ENCODE measurements around the gene CHST14.
A peak's percentile ranks its signal among the peaks of the same experiment; 100 is the strongest.
"Not testable (repeated sequence)": the region's sequence is repeated elsewhere in the genome, so short reads cannot be mapped to it uniquely, and the experiment has no call there.

The CHST14 gene

DNA sequence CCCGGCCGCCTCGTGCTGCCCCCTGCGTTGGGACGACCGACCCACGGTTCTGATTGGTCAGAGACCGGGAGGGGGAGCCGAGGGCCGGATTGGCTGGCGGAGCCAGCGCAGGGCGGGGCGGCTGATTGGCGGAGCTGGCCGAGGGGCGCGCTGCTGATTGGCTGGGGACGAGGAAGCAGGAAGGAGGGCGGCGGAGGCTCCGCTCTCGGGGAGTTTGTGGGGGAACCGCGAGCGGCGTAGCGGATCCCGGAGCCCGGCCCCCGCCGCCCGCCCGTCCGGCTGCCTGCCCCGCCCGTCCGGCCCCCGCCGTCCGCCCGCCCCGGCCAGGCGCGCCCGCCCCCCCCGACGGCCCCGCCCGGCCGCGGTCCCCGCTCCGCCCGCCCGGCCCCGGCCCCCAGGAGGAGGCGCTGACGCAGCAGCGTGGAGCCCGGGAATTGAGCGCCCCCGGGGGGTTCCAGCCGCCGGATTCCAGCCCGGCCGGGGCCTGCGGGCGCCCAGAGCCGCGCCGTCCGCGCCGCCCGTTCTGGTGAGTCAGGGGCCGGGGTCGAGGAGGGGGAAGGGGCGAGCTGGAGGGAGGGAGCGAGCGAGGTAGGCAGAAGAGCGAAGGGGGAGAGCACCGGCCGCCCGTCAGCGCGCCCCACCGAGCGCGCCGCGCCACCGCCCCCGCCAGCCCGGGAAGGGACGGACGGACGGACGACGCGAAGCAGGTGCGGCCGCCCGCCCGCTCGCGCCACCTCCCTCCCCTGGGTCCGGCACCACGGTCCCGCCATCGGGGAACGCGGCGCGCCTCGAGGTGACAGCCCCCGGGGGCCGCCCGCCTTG is 29.8 kb upstream of the CHST14 start, which contains the start of gene BAHD1:
BAHD1 (plus strand) TSS at position 211 of the 822 bp plus-strand sequence. CDS start 17,512 bp downstream, outside the sequence.
- peak; percentile 90 to 93 for DNase-seq (ENCODE audit: low read depth in 1 of 2, low spot score in 1 of 2)

DNA sequence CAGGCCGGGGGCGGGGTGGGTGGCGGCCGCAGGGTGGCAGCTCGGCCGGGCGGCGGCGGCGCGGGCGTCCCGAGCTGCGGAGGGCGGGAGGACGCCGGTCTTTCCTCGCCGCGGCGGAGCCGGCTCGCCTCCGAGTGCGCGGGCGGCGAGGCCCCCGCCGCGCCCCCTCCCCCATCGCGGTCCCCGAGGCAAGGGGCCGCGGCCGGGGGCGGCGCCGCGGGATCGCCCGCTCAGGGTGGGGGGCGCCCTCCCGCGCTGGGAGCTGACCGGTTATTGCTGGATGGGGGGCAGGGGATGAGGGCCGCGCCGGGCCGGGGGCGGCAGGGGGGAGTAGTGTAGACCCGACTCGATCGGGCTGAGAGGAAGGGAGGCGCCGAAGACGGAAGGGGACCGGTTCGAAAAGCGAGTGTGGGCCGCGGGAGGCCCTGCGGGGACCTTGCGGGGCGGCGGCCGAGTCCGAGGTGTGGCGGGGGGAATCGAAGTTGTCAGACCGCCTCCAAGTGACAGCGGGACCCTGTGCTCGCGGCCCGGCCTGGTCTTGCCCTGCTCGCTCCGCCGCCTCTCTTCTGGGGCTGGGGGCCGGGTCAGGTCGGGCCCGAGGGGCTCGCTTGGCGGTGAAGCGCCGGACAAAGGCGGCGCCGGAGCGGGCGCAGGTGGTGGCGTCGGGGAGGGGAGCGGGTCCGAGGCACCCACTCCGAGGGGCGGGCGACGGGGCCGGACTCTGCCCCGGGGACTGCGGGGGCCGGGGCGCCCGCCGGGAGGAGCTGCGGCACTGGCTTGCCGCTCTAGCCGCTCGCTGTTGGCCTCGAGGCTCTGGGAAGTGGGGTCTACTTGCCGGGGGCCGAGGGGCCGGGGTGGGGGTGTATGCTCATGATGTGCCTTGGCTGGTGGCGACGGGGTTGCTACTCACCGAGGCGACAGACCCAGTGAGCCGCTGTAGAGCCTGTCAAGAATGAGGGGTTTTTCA is 28.9 kb upstream of the CHST14 start:
- DNase-seq (ENCODE audit: low read depth in 1 of 2, low spot score in 1 of 2): no peak

DNA sequence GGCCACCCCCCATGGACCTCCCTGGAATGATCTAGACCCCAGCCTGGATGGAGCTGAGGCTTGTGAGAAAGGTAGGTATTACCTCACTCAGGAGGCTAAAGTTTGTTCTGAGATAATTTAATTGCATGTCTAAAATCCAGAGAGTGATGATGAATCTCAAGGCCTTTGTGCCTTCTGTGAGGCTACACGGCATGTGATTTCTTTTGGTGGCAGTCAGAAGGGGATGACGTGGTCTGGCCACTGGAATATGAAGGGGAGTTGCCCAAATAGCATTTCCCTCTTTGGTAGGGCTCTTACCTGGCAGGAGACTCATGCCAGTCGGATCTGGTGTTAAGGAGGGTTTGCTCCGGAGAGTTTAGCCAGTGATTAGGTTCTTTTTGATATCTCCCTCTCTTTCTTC is 27.5 kb upstream of the CHST14 start:
- no peak for DNase-seq (ENCODE audit: low read depth in 1 of 2, low spot score in 1 of 2)

DNA sequence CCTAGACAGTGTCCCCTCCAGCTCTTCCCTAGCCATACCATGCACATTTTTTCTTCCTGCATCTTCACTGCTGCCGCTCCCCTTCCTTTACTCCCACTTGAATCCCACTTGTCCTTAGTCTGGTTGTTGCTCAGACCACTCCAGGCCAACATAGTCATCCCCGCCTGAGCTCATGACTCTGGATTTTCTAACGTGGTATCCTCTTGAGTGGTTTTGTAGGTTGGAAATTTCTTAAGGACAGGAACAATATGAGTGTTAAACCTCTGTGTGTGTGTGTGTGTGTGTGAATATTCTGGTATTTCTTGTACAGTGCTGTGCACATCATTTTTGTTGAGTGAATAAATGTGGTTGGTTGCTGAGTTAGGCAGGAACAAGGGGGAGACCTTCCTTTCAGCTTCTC is 26.9 kb upstream of the CHST14 start:
- DNase-seq (ENCODE audit: low read depth in 1 of 2, low spot score in 1 of 2): no peak

DNA sequence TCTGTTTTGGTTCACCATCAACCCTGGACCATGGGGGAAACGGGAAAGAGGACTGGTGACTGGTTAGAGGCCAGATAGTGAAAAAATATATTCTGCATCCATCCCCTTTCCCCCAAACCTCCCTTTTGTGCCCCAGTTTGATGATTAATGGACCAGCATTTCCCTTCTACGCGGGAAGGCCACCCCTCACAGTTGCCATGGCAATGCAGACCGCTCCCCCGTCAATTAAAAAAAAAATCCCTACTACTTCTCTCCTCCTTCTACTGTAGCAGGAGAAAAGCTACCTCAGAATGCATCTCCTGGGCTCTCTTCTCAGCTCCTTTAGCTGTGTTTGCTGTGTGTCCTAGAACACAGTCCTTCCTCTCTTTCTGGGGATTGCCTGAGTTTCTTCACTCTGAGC is 26.0 kb upstream of the CHST14 start:
- no peak for DNase-seq (ENCODE audit: low read depth in 1 of 2, low spot score in 1 of 2)

DNA sequence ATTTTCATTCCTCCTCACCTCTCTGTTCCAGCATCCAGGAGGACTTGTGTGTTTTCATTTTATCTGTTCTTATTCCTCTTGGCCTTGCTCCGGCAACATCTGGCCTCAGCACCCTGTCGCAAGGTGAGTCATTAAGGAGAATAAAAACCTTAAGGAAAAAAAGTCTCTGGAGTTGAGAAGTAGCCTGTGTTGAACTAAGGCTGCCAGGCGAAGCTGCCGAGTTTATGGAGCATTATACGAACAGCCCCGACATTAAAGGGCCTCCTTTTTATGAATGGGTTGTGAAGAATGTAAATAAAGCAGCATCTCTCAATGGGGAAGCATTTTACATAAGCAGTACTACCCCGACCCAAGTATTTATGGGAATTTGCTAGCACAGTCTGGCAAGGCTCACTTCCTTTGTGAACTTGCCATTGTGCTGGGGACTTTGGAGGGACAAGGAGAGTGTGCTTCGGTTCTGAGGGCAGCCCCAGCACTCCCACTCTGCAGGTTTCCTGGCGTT is 25.3 kb upstream of the CHST14 start:
- no peak for DNase-seq (ENCODE audit: low read depth in 1 of 2, low spot score in 1 of 2)

DNA sequence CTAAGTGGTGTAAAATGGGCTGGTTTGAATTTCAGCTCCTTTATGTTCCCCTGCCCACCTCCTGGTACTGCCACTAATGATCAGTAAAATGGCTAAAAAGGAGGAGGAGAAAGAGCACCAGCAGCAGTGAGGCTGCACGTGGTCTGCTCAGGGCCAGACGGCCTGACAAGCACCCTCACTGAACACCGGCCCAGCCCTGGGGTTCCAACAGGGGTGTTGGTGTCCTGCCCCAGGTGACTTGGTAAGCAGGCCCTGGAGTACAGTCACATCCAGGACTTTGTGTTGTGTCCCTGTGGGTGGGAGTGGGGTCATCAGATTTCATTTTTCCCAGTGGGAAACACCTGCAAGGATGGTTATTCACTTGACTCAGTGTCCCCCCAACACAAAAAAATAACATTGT is 24.6 kb upstream of the CHST14 start:
- DNase-seq (ENCODE audit: low read depth in 1 of 2, low spot score in 1 of 2): no peak

DNA sequence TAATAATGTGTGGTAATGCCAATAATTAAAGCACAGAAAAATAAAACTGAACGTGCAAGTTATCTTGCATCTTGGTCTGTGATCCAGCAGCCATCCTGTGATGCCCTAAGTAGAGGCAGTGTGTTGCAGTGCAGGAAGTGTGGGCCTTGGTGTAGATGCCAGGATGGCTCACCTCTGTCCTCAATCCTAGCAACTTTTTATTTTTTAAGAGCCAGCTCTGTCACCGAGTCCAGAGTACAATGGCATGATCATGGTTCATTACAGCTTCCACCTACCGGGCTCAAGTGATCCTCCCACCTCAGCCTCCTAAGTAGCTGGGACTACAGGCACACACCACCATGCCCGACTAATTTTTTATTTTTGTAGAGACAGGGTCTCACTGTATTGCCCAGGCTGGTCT is 22.4 kb upstream of the CHST14 start:
- DNase-seq (ENCODE audit: low read depth in 1 of 2, low spot score in 1 of 2): no peak

DNA sequence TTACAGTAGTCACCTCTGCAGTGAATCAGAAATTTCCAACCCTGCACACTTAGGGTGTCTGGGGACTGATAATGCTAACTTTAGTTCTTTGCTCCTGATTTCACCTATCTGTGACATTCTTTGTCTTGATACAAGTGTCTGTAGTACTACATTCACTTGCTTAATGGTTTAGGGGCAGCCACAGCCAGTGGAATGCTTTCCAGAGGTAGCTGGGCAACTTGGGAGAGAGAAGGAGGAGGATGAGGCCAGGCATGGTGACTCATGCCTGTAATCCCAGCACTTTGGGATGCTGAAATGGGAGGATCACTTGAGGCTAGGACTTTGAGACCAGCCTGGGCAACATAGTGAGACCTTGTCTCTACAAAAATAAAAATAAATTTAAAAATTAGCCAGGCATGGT is 21.5 kb upstream of the CHST14 start:
- no peak for DNase-seq (ENCODE audit: low read depth in 1 of 2, low spot score in 1 of 2)

DNA sequence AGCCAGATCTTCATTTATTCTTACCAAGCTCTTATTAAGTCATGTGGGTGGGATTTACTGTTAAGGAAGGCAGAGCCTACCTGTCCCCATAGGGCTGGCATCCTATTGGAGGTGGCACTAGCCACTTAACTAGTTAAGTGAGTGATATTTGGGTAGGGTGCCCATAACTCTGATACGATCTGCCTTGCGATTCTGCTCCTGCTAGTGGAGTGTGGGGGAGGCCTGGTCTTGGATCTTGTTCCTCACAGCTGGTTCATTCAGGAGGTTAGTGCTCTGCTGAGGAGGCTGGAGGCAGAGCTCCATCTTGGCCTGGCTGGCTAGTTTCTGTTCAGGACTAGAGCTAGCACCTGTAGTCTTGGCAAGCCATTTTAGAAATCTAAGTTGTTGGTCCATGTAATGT is 20.7 kb upstream of the CHST14 start:
- DNase-seq (ENCODE audit: low read depth in 1 of 2, low spot score in 1 of 2): no peak

DNA sequence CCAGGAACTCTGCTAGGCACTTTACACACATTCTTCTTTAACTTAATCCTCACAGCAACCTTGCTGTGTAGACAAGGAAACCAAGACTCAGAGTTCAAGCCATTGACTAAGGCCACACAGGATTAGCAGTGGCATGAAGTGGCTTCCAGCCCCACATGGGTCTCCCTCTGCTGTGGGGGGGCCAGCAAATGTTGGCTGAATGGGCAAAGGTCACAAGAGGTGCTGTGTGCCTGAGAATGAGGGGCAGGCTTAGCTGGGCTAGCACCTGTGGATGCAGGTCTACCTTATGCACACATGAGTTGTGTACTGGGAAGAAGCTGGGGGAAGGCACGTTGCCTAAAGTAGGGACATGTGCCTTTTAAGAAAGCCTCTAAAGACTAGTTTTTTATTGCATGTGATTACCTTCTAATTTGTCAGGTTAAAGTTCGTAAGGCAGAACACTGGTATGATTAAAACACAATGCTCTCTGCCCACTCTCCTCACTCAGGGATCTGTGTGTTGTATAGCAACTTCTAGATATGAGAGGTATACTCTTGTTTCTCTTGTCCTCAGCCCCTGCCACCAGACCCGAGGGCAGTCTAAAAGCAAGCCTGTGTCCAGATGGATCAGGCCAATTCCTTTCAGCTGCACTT is 19.1 kb upstream of the CHST14 start:
- no peak for DNase-seq (ENCODE audit: low read depth in 1 of 2, low spot score in 1 of 2)

DNA sequence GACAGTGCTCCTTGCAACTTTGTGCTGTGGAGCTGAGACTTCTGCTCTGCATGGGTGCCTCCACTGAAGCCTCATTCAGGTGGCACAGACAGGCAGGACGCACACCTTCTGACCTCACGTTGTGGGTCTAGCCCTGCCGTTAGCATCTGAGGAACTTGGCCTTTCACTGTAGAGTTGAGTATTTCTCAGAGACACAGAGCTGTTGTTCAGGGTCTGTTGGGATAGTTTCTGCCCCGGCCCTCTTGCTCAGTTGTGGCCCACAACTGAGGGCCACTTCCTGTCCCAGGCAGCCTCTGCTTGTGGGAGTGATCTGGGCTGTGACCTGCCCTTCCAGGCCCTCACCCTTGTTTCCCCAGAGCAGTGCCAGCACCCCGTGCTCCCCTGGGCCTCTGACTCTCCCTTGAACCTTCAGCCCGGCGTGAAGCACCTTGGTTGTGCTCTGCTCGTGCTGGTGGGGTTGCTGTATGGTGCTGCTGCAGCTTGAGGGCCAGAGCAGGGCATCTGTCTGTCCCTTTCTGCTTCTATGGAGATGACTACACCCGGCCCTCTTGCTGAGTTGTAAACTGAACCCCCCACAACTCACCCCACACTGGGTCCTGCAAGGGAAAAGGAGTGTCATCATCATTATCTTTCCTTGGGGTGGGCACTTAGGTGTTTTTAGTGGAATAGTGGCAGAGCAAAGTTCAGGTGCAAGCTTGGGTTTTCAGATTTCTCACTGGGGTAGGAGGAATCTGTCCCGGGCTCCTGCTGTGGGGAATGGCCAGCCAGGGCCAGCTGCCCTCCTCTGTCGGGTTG is 18.3 kb upstream of the CHST14 start:
- no peak for DNase-seq (ENCODE audit: low read depth in 1 of 2, low spot score in 1 of 2)

DNA sequence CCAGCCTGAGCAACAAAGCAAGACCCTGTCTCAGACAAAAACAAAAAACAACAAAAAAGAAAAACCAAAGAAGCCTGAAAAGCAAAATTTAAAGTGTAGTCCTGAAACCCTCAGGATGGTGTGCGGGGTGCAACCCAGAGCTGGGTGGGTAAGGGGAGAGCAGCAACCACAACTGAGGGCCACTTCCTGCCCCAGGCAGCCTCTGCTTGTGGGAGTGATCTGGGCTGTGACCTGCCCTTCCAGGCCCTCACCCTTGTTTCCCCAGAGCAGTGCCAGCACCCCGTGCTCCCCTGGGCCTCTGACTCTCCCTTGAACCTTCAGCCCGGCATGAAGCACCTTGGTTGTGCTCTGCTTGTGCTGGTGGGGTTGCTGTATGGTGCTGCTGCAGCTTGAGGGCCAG is 16.8 kb upstream of the CHST14 start:
- DNase-seq (ENCODE audit: low read depth in 1 of 2, low spot score in 1 of 2): not testable (repeated sequence)

DNA sequence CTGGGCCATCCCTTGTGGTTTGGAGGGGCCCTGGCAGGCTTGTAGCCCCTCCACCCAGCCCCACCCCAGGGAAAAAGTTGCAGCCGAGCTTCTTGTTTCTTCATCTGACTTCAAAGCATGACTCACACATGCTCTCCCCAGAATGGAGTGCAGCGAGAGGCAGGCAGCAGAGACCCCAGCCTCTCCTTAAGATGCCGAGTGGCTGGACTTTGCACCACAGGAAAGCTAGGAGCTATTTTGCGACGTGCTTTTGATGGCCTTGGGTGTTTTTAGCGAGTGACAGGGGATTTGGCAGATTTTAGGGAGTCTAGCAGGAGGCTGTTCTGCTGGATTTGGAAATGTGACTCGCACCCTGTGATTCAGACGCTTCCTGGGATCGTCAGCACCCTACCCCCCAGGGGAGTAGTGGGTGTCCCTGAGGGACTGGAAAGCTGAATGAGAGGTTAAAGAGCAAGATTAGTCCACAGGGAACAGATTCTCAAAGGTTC is 15.8 kb upstream of the CHST14 start:
- DNase-seq (ENCODE audit: low read depth in 1 of 2, low spot score in 1 of 2): no peak

DNA sequence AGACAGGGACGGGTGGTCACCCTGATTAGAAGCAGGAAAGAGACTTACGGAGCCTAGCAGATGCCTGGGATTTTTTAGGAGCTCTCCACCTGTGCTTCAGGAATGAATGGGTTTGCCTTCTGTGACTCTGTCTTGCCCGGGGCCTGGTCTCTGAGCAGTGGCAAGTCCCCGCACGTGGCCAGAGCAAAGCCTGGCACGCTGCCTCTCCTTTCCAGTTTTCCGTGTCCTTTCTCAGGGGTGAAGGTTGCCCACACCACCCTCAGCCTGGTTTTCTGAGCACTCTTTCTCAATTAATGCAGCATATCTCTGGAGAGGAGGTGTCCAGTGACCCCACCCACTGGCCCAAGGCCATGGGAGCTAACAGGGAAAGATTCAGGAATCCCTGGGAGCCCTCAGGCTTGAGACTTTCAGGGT is 14.5 kb upstream of the CHST14 start:
- no peak for DNase-seq (ENCODE audit: low read depth in 1 of 2, low spot score in 1 of 2)

DNA sequence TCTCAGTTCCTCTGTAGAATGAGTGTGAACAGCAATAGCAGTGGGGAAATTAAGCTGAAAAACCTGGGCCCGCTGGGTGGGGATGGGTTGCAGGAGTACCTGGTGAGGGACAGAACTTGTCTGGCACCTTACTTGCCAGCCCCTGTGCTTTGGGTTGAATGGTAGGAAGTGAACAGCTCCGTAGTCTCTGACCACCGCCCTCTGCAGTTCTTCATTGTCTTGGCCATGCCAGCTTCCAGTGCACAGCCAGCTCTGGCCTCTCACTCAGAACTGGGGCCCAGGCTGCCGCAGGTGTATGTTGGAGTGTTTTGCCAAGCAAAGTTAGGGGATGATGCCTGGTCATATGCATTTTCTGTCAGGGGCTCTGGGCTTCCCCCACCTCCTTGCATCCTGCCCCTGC is 14.0 kb upstream of the CHST14 start:
- no peak for DNase-seq (ENCODE audit: low read depth in 1 of 2, low spot score in 1 of 2)

DNA sequence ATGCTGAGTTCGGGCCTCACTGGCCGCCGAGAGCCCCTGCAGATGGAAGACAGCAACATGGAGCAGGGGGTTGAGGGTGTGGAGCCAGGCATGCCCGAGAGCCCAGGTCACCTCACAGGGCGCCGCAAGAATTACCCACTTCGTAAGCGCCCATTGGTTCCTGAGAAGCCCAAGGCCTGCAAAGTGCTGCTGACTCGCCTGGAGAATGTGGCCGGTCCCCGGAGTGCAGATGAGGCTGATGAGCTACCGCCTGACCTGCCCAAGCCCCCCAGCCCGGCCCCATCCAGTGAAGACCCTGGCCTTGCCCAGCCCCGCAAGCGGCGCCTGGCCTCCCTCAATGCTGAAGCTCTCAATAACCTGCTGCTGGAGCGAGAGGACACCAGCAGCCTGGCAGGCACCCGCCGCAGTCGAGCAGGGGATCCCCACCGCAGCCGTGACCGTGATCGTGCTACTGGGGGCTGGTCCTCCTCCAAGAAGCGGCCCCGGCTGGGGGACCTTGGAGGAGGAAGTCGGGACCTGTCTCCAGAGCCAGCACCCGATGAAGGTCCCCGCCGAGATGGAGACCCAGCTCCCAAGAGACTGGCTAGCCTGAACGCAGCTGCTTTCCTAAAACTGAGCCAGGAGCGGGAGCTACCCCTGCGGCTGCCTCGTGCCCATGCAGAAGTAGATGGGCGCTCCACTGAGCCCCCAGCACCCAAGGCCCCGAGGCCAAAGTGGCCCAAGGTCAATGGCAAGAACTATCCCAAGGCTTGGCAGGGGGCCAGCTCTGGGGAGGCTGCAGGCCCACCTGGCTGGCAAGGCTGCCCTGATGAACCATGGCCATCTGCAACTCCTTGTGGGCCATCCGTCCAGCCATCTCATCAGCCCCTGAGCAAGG is 12.1 kb upstream of the CHST14 start:
- no peak for DNase-seq (ENCODE audit: low read depth in 1 of 2, low spot score in 1 of 2)

DNA sequence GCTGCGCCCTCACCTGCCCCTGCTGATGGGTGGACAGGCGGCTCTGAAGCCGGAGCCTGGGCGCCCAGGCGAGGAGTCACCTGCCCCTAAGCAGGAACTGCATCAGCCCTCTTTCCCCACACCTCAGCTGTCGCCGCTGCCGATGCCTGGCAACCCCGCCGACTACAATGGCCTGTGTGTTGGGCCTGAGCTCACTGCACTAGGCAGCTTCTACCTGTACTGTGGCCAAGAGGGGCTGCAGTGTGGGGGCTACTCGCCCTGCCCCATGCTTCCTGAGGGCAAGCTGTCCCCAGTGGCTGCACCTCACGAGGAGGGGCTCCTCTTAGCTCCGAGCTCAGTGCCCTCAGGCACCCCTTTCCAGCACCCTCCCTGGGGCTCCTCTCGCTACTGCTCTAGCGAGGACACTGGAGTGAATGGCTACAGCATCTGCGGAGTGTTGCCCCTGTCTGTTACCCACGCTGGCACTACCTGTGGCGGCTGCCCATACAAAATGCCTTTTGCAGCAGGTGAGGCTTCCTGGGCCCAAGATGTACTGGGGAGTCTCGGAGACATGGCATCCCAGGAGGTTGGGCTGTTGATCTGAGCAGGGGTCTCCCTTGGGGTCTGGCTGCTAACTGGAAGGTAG is 11.3 kb upstream of the CHST14 start:
- DNase-seq (ENCODE audit: low read depth in 1 of 2, low spot score in 1 of 2): no peak

DNA sequence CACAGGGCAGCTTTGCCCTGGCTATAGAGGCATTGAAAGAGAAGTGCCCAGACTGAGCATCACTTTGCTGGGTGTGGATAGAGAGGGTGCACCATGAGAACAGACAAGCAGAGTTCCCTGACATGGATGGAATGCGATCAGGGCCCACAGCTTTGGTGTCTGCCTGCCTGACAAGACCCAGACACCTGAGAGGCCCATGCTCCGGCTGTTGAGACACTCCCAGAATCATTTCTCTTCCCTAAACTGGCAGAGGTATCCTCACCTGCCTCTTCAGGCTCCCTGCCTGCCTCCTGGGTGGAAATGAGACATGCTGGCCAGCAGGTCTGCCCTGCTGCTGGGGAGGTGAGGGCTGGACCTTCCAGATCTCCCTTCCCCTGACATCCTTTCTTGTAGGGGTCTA is 10.4 kb upstream of the CHST14 start:
- DNase-seq (ENCODE audit: low read depth in 1 of 2, low spot score in 1 of 2): no peak
